GM19395 (cell line): ENCODE data around the gene HS1BP3.

Experiments used
- ATAC-seq: cut with Tn5 transposase; IDR thresholded peaks from one replicate; pipeline ENCODE4 v1.9.1; 2021; ENCODE audit warnings: mild to moderate bottlenecking, moderate library complexity; ENCODE audit not compliant: unreplicated experiment

Gene HS1BP3, protein sequence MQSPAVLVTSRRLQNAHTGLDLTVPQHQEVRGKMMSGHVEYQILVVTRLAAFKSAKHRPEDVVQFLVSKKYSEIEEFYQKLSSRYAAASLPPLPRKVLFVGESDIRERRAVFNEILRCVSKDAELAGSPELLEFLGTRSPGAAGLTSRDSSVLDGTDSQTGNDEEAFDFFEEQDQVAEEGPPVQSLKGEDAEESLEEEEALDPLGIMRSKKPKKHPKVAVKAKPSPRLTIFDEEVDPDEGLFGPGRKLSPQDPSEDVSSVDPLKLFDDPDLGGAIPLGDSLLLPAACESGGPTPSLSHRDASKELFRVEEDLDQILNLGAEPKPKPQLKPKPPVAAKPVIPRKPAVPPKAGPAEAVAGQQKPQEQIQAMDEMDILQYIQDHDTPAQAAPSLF

DNA sequence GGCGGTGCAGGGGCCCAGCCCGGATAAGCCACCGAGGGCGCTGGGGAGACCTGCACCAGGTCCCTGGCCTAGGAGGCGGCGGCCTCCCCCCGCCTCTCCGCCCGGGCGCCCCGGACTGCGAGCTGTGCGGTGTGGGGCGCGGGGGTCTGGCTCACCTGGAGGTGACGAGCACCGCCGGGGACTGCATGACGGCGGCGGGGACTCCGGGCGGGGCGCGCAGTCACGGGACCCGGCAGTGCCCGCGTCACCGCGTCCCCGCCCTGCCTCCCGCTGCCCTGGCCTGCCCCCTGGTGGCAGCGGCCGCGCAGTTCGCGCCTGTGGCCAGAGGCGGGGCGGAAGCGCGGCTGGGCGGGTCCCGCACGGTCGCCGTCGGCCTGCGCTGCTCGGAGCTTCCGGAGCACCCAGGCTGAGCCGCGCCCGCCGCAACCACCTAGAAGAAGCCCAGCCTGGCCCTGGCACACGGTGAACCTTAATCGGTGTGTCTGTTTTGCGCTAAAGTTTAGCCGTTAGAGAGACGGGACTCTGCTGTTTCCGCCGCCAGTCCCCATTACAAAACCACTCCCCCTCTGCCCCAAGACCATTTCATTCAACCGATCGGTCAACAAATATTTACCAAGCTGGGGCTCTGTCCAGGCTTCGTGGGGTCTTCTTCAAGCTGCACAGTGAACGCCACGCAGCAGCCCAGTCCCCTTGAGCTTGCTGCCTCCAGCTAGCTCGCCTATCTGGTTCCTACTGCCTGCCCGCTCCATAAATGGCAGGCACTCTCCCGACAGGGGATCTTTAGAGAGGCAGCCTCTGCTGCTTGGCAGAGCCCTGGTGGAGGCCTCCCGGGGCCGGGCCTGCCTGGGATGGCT lies at the start of gene HS1BP3:
Gene HS1BP3 (minus strand): TSS at position 222 of the 854 bp plus-strand sequence. CDS start 35 bp downstream, at position 187.
- ATAC-seq, result peak; percentile 93

DNA sequence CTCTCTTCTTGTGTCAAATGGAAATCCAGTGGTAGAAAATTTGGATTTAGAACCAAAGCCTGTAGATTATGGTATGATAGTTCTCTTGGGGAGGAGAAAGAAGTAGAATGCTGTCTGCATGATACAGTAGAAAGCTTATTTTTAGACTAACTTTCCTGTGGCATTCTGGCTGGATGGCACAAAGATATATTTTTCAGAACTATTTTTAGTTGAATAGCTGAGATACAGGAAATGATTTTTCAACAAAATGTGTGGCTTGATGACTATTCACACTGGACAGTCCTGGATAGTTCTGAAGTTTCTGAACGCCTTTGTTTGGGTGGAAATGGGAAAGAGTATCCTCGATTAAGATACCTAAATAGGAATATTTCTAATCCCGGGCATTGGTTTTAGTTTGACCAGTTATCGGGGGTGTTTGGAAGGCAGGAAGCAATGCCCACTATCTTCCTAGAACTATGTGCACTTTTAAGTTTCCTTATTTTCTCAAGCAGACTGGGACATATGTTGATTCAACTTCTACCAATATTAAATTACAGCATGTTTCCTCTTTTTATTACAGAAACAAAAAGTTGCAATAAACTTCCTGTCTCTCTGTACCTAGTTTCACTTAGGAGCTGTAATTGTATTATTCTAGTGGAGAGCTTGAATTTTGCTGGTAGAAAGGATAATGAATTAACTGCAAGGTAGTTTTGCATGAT lies 48.2 kb upstream of the HS1BP3 start:
- peak; percentile 53 for ATAC-seq

DNA sequence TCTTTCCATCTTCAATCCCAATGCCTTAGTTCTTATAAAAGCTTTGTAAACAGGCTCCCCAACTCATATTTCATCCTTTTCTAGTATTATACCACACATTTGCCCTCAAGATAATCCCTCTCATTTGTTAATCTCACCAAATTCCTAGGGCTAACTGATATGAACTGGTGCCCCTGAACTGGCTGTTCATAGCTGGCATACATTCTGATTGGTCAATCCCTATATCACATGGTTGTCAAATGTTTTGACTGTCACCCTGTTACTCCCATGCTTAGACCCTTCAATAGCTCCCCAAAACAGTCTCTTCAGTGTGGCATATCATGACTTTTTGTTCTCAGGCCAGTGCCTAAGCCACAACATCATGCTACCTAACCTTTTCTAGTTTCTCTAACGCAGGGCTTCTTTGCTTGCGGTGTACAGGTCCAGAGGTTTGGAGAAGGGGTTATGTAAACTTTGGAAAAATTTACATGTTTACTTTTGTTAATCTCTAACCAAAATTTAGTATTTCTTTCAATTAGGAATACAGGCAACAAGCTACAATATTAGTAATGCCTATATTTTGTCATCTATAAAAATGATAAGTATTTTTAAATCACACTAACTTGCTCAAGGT lies 46.5 kb upstream of the HS1BP3 start:
- no peak for ATAC-seq

DNA sequence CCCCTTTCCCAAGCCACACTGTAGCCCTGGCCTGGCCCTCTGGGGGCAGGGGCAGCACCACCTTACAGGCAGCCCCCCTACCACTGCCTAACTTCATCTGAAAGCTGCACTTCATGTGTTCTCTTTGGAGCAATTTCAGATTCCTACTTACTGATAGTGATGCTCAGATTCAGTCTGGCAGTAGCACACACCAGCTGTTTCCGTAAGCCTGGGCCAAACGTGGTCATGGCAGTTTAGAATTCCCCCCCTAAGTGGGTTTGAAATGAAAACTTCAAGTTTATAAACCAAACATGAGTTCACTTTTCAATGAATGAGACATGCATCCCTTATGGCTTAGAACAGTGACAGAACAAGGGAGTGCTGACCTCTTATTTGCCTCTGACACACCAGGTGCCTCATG lies 45.5 kb upstream of the HS1BP3 start:
- no peak for ATAC-seq

DNA sequence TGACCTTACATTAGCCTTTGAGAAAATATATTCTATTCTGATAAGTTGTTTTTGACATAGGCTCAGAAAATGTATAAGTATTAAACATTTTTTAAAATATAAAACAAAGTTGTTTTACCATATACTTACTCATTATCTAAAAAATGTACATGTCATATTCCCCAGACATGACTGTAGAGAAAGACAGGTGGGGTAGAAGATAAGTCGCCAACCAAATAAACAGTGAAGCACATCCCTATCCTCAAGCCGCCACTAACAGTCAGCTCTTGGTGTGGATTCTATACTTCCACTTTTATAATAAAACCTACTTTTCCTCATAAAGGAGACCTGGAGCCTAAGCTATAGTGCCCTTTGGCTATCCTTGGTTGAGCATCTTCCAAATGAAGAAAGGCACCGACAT lies 42.4 kb upstream of the HS1BP3 start:
- no peak for ATAC-seq

DNA sequence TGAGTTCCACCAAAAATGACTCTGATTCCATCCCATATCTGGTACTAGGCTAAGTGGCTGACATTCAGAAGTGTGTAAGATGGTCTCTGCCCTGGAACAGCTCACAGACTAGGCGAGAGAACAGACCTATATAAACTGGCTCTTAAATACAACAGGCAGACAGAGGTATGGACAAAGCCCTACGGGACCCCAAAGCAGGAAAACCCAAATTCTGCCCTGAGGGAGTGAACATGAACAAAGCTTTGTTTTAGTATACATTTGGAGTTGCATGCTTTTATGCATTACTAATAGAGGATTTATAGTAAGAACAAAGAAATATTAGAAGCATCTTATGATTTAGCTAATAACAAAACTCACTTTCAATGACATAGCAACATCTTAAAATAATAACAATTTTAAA lies 41.2 kb upstream of the HS1BP3 start:
- ATAC-seq, result no peak

DNA sequence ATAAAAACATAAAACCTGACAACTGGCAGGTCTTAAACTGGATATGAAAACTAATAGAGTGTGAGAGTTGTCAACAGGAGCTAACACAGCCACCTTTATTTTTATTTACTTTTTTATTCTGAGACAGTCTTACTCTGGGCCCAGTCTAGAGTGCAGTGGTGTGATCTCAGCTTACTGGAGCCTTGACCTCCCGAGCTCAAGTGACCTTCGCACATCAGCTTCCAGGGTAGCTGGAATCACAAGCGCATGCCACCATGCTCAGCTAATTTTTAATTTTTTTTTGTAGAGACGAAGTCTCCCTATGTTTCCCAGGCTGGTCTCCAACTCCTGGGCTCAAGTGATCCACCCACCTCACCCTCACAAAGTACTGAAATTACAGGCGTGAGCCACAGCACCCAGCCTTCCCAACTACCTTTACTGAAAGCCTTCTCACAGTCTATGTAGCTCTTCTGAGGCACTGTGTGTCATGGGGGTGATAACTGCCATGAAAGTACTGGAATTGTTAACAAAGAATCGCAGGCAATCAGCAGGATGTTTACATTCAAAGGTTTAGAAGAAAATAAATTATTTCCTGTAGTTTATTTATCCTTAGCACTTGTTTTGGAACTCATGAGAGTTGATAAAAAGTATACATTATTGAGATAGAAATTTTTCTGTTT lies 40.3 kb upstream of the HS1BP3 start:
- ATAC-seq, result no peak

DNA sequence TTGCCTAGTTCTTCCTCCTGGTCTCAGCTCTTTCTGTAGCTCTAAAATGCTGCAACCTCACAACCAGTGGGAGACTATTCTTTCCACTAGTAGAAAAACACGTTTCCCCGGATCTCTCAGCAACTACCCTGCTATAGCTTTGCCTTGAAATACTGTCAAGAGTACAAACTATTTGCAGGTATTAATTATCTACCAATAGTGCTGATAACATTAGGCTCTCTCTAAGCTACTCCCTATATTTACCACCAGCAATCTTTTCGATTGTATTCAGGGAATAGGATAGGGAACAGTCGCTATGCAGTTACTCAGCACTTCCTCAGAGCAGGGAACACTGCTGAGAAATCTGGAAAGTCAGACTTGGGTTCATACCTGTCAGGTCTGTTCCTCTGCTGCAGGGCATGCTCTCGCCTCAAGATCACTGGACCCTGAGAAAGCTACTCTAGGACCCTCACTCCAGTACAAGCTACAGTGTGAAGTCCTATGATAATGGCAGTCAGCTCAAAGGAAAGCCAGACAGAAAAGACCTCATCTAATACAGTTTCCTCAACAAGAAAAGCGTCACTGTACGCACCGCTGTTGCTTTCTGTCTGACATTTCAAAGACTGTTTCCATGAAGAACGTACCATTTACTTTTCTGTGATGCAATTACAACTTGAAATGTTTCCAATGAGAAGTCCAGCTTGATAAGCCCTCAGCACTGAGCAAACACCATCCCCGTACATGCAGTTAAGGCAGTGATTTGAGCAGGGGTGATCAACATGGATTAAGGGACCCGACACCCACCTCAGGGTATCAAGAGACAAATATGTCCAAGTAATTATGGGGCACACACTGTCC lies 38.7 kb upstream of the HS1BP3 start:
- ATAC-seq, result no peak

DNA sequence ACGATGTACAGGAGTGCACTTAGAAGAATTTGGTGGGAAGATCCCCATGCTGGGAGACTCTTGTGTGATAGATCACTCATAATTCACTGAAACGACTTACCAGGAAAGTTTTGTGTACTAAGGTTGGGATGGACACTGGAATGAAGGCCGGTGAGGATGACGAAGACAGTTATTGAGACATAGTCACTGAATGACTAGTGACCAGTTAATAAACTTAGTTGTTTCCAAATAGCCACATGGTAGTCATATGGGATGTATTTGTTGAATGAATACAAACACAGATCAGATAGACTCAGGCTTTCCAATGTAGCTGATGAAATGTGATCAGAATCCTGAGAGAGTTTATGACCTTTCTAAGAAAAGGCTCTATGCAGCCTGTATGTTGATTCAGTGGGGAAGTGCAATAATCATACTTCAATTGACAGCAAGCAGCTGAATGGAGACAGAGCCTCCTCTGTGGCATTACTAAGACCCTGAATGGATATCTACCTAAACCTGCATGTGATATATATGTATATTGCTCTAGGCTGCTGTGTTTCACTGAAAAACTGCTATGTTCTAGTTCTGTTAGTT lies 36.4 kb upstream of the HS1BP3 start:
- ATAC-seq, result no peak

DNA sequence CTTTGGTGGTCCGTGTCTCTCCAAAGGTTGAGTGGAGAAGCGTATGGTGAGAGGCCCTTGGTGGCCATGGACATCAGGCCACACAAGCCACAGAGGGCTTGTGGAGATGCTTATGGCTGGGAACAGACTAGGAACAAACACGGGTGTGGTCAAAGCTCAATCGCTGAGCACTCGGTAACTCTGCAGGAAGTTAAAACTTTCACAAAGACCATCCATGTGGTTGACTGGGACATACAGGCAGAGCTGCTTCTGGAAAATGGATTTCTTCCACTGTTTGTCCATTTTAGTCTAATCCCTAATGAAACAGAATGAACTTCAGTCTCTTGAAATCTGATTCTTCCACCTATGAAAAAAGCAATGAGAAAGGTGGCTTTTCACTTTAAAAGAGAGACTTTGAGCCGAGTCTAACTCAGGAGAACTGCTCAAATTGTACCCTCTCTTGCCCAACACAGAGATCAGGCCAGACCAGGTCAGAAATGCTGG lies 33.7 kb upstream of the HS1BP3 start:
- ATAC-seq, result no peak

DNA sequence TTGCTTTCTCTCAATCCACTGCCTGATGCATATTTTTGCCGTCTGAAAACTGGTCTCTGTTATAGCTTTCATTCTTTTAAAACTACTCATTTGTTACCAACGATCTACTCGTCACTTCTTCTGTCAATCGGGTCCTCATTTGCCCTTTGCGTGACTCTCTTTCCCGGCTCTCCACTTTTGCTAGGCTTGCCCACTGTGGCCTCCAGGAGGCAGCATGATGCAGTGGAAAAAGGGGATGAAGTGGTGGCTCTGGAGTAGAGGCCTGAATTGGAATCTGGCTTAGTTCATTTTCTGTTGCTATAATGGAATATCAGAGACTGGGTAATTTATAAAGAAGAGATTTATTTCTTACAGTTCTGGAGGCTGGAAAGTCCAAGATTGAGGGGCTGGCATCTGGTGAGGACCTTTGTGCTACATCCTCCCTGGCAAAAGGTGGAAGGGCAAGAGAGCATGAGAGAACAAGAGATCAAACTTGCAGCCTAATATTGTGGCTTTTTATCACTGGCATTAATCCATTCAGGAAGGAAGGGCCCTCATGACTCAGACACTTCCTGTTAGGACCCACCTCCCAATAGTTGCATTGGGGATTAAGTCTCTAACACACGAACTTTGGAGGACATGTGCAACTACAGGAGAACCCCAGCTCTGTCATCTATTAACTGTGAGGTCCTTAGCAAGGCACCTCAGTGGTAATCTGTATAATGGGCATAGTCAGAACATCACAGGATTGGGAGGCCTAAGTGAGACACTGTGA lies 31.4 kb upstream of the HS1BP3 start:
- ATAC-seq, result no peak

DNA sequence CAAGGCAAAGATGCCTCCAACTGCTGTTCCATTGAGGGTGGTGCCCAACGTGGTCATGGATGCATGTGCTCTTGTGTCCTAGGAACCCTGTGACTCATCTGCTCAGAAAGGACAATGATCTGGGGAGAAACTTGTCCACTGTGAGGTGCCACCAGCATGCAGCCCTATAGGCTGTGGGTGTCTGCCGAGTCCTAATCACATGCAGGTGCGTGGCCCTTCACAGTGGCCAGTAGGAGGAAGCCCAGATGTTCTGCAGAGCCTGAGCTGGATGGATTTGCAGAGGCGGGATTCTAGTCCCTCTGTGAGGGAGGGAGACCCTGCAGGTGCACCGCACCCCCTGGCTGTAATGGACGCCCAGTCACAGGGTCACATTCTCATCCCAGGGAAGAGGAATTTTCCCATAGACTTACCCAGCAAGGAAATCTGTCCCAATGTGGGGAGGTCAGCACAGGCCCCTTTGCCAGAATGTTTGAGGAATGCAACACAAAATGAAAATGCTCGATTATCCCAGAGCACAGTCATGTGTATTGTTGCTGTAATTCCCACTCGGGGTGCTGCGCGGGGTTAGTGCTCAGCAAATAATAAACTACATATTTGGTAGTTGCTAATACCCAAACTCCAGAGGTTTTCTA lies 30.0 kb upstream of the HS1BP3 start:
- ATAC-seq, result no peak

DNA sequence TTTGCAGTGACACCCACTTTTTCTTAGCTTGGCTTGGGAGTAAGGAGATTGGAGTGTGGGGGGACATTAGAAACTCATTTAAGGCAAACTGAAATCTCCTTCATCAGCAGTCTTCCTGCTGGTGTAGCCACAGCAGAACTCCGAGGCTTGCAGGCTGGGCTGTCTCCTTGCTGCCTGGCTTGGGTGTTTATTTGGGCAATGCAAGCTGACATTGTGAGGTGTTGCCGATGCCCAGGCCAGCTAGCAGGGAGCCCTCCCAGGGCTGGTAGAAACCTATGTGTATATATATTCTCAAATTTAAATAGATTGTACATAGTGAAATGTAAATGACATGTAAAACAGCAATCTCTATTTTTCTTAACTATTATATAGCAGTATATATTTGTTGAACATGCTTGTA lies 27.9 kb upstream of the HS1BP3 start:
- no peak for ATAC-seq

DNA sequence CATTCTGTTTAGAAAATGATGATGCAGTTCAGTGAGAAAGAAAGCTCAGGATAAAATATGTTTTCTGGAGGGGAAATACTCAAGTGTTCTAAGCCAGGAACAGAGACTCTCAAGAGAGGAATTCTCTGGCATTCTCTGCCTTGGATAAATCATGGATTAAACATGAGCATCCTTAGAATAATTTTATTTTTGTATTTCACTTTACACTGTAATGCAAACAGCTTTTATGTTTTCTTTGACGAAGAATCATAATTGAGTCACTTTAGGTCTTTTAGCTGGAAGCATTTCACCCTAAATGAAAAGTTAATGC lies 27.1 kb upstream of the HS1BP3 start:
- ATAC-seq, result no peak

DNA sequence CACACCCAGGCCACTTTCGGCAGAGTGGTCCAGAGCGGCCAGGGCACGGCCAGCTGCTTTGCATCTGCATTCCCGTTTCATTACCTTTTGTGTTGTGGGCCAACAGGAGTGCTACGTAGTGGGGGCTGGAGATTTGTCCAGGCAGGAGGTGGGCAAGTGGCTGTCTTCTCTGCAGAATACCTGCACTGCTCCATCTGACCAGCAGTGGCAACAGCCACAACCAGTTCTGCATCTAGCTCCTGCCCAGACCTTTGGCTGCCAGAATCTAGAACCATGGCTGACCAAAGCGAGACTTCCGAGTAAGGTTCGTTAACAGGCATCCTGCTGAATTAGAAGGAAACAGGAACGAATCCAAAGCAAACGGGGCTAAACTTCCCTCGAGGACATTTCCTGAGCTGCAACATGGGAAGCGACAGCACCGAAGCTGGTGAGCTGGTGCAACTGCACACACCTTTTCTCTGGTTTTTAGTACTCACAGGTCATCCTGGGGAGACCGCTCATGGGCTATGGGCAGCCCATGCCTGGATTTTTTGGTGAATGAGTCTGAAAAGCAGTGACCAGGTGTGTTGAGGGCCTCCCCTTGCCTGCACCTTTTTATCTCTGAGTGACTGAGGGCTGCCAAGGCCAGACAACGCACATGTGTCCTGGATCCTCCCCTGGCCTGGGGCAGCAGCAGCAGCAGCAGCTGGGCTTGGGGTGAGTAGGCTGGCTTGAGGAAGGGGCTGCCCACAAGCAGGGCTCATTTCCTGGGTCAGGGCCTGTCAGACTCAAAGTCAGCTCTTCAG lies 26.6 kb upstream of the HS1BP3 start:
- ATAC-seq, result peak; percentile 43

DNA sequence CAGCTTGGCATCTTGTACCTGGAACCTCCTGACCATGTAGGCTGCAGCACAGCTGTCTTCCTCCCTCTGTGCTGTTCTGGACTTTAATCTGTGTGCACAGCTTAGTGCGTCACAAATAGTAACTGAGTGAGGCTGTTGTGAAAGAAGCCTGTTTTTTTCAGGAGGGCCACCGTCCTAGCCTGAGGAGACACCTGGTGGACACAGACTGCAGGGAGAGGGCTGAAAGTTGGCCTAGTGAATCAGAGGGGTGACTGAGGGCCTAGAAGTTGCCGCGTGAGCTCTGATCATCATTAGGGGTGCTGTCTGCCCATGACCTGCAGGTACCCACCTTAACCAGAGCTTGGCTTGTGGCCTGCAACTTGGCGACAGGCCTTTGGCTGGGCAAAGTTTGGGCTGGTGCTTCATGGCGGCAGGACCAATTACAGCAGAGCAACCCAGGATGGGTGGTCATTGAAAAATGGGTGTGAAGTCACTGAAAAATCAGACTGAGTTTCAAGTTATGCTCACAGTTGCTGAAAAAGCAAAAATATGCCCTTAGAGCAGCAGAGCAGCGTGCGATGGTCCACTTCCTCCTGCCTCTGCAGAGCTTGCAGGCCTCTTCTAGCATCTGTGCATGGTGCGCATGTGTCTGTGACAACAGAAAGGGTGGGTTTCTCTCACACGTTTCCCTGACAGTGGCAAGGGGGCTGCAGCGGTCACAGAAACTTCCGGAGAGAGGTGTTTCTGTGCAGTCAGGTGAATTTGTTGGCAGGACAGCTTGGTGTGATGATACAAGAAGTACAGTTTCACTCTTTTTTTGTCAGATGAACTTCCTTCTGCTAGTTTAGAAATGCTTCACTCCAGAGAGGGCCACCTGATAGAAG lies 25.7 kb upstream of the HS1BP3 start:
- ATAC-seq, result peak; percentile 77
